H1 (cell line): ENCODE results near the gene HTD2. TPM values are rescaled to one million over a fixed set of nuclear protein-coding genes. Genes with fewer than 3 reads are reported as not detected.

Experiments
- CTCF ChIA-PET: fragments of 300-600 bp; sonication (Branson Sonifier 250); formaldehyde crosslinking; loops from one replicate; lab custom pipeline; 2021; ENCODE audit not compliant: partially characterized antibody; lab: Charles Lee
- POLR2A ChIA-PET: fragments of 300-600 bp; sonication (Branson Sonifier 250); formaldehyde crosslinking; loops from one replicate; lab custom pipeline; 2021; ENCODE audit warnings: inconsistent platforms; ENCODE audit not compliant: partially characterized antibody; lab: Charles Lee
- DNase-seq, 2 experiments: peaks; one replicate each; pipeline versions ENCODE4 v3.0.0 to v3.0.0-alpha.2; 2010 to 2022; ENCODE audit warnings: low spot score in 2 of 2, low read depth in 1 of 2, mixed read lengths in 1 of 2
- FAIRE-seq: peaks from 2 replicates; lab custom pipeline; 2011; peaks lifted over from hg19 to GRCh38; lab: Jason Lieb, UNC
- H2AFZ ChIP-seq: 2 replicates; pipeline ENCODE4 v1.8.1; 2012; ENCODE audit warnings: low read length, inconsistent platforms
- H2AK5ac ChIP-seq: 2 replicates; pipeline ENCODE4 v1.6.1; 2013; ENCODE audit warnings: low read depth, low read length
- H2BK120ac ChIP-seq: replicated peaks from 2 replicates; pipeline ENCODE3; 2013; ENCODE audit warnings: low read depth, low read length, inconsistent platforms
- H2BK12ac ChIP-seq: 2 replicates; pipeline ENCODE4 v1.6.1; 2013; ENCODE audit warnings: low read depth, low read length
- H2BK15ac ChIP-seq: 2 replicates; pipeline ENCODE4 v1.6.1; 2013; ENCODE audit warnings: low read length
- H2BK20ac ChIP-seq: 2 replicates; pipeline ENCODE4 v1.6.1; 2013; ENCODE audit warnings: low read length
- H2BK5ac ChIP-seq: 2 replicates; pipeline ENCODE4 v1.6.1; 2013; ENCODE audit warnings: low read depth, low read length
- H3K14ac ChIP-seq: 2 replicates; pipeline ENCODE4 v1.6.1; 2013; ENCODE audit warnings: inconsistent platforms; ENCODE audit not compliant: insufficient read length
- H3K18ac ChIP-seq: 2 replicates; pipeline ENCODE4 v1.6.1; 2013; ENCODE audit warnings: low read length; ENCODE audit errors: extremely low read depth
- H3K23ac ChIP-seq: 2 replicates; pipeline ENCODE4 v1.6.1; 2013; ENCODE audit warnings: inconsistent platforms; ENCODE audit not compliant: insufficient read length
- H3K23me2 ChIP-seq: 2 replicates; pipeline ENCODE4 v1.6.1; 2013; ENCODE audit warnings: low read depth, low read length
- H3K27ac ChIP-seq: 2 replicates; pipeline ENCODE4 v1.6.1; 2011; ENCODE audit warnings: low read depth, low read length, inconsistent platforms
- H3K27me3 ChIP-seq, 4 experiments: replicated peaks in 1 of 4; 1 replicate in 1 of 4; 2 replicates in 3 of 4; pipeline versions ENCODE4 v1.6.1 to v1.8.1; 2011 to 2013; ENCODE audit warnings: low read length in 3 of 4, mild to moderate bottlenecking in 3 of 4, inconsistent platforms in 2 of 4, mixed read lengths in 2 of 4, moderate library complexity in 1 of 4; ENCODE audit not compliant: control insufficient read depth in 3 of 4, insufficient read depth in 3 of 4; ENCODE audit errors: extremely low read depth in 1 of 4
- H3K36me3 ChIP-seq, 4 experiments: 2 replicates each; pipeline versions ENCODE4 v1.6.1 to v1.8.1; 2011 to 2013; ENCODE audit warnings: mild to moderate bottlenecking in 4 of 4, low read length in 3 of 4, moderate library complexity in 2 of 4, control low read depth in 1 of 4, inconsistent platforms in 1 of 4; ENCODE audit not compliant: insufficient read depth in 4 of 4, control insufficient read depth in 2 of 4
- H3K4ac ChIP-seq: replicated peaks from 2 replicates; pipeline ENCODE3; 2013; ENCODE audit warnings: low read length, low read depth, mixed read lengths, inconsistent platforms; ENCODE audit not compliant: insufficient read length
- H3K4me1 ChIP-seq, 4 experiments: replicated peaks in 1 of 4; 1 replicate in 1 of 4; 2 replicates in 3 of 4; pipeline versions ENCODE4 v1.6.1 to v1.8.1; 2011 to 2013; ENCODE audit warnings: low read length in 3 of 4, inconsistent platforms in 2 of 4, mixed read lengths in 1 of 4; ENCODE audit not compliant: insufficient read depth in 4 of 4, control insufficient read depth in 3 of 4
- H3K4me2 ChIP-seq, 2 experiments: 2 replicates each; pipeline versions ENCODE4 v1.6.1 to v1.8.1; 2011 to 2013; ENCODE audit warnings: low read depth in 2 of 2, low read length in 2 of 2, control low read depth in 1 of 2, inconsistent platforms in 1 of 2, mild to moderate bottlenecking in 1 of 2; ENCODE audit not compliant: insufficient read depth in 1 of 2
- H3K4me3 ChIP-seq, 4 experiments: fragments of 200-600, 300-600 bp in 1 of 4; sonication (generic), shearing (Covaris generic), sonication (Bioruptor Twin) in 1 of 4; 2 replicates each; pipeline versions ENCODE4 v1.5.1 to v1.8.1; 2011 to 2016; ENCODE audit warnings: low read length in 4 of 4, low read depth in 3 of 4, control low read depth in 2 of 4, inconsistent platforms in 2 of 4, mild to moderate bottlenecking in 2 of 4, mixed read lengths in 1 of 4, moderate library complexity in 1 of 4; ENCODE audit not compliant: insufficient read depth in 2 of 4; ENCODE audit errors: extremely low read depth in 1 of 4
- H3K56ac ChIP-seq: replicated peaks from 2 replicates; pipeline ENCODE3; 2013; ENCODE audit warnings: low read depth, mild to moderate bottlenecking, mixed read lengths, low read length, inconsistent platforms; ENCODE audit not compliant: insufficient read length
- H3K79me1 ChIP-seq: 2 replicates; pipeline ENCODE4 v1.6.1; 2013; ENCODE audit warnings: low read depth, low read length, control low read depth
- H3K79me2 ChIP-seq, 2 experiments: 2 replicates each; pipeline versions ENCODE4 v1.6.1 to v1.8.1; 2012 to 2013; ENCODE audit warnings: low read length in 2 of 2, mild to moderate bottlenecking in 2 of 2, inconsistent platforms in 1 of 2; ENCODE audit not compliant: insufficient read depth in 2 of 2, control insufficient read depth in 1 of 2
- H3K9ac ChIP-seq, 4 experiments: replicated peaks in 1 of 4; 1 replicate in 1 of 4; 2 replicates in 3 of 4; pipeline versions ENCODE4 v1.6.1 to v1.8.1; 2011 to 2013; ENCODE audit warnings: low read depth in 3 of 4, low read length in 3 of 4, control low read depth in 2 of 4, mild to moderate bottlenecking in 2 of 4, moderate library complexity in 2 of 4, inconsistent platforms in 1 of 4; ENCODE audit errors: extremely low read depth in 1 of 4
- H3K9me3 ChIP-seq, 2 experiments: 2 replicates each; pipeline versions ENCODE4 v1.6.1 to v1.8.1; 2012 to 2013; ENCODE audit warnings: mild to moderate bottlenecking in 2 of 2, moderate library complexity in 2 of 2, control low read depth in 1 of 2, inconsistent platforms in 1 of 2, low read depth in 1 of 2, low read length in 1 of 2, mixed read lengths in 1 of 2; ENCODE audit not compliant: insufficient read depth in 2 of 2
- H4K20me1 ChIP-seq, 2 experiments: replicated peaks in 1 of 2; 2 replicates each; pipeline versions ENCODE3 to v1.8.1; 2011 to 2013; ENCODE audit warnings: inconsistent platforms in 2 of 2, low read length in 2 of 2, mild to moderate bottlenecking in 1 of 2; ENCODE audit not compliant: insufficient read depth in 2 of 2, control insufficient read depth in 1 of 2
- H4K5ac ChIP-seq: 2 replicates; pipeline ENCODE4 v1.6.1; 2013; ENCODE audit warnings: low read length, low read depth, mixed read lengths, inconsistent platforms; ENCODE audit not compliant: insufficient read length
- H4K8ac ChIP-seq: 2 replicates; pipeline ENCODE4 v1.8.0; 2013; ENCODE audit warnings: mild to moderate bottlenecking, moderate library complexity, low read length, inconsistent platforms; ENCODE audit not compliant: insufficient read depth; ENCODE audit errors: extremely low read depth
- H4K91ac ChIP-seq: replicated peaks from 2 replicates; pipeline ENCODE3; 2013; ENCODE audit warnings: low read length, mixed read lengths, inconsistent platforms; ENCODE audit not compliant: insufficient read length
- CBX8 ChIP-seq: fragments of 300-800, 300-1000 bp; sonication (generic); IDR thresholded peaks from 2 replicates; pipeline ENCODE4 v1.7.1; 2016; ENCODE audit warnings: low read depth, low read length, borderline replicate concordance
- CTBP2 ChIP-seq: IDR thresholded peaks from 2 replicates; pipeline ENCODE4 v1.7.0; 2011; ENCODE audit warnings: borderline replicate concordance, mild to moderate bottlenecking, moderate library complexity, mixed read lengths, low read length; ENCODE audit not compliant: insufficient read depth, insufficient read length
- FOSL1 ChIP-seq: IDR thresholded peaks from 2 replicates; pipeline ENCODE4 v1.6.1; 2011; ENCODE audit warnings: mild to moderate bottlenecking, low read depth, low read length, moderate library complexity; ENCODE audit not compliant: insufficient read depth
- GTF2F1 ChIP-seq: IDR thresholded peaks from 2 replicates; pipeline ENCODE4 v1.6.1; 2012; ENCODE audit warnings: low read depth, low read length, improper control_type of control experiment, borderline replicate concordance
- HDAC2 ChIP-seq, 2 experiments: fragments of 300-600 bp in 1 of 2; sonication (generic) in 1 of 2; IDR thresholded peaks; 2 replicates each; pipeline ENCODE4 v1.6.1; 2011 to 2012; ENCODE audit warnings: low read depth in 2 of 2, low read length in 2 of 2, mild to moderate bottlenecking in 2 of 2, moderate library complexity in 2 of 2, borderline replicate concordance in 1 of 2, inconsistent platforms in 1 of 2
- JUN ChIP-seq: IDR thresholded peaks from 2 replicates; pipeline ENCODE4 v1.6.1; 2011; ENCODE audit warnings: low read depth, mild to moderate bottlenecking, improper control_type of control experiment, low read length
- POLR2AphosphoS5 ChIP-seq: IDR thresholded peaks from 2 replicates; pipeline ENCODE4 v1.6.1; 2011; ENCODE audit warnings: low read depth, low read length
- RFX5 ChIP-seq: IDR thresholded peaks from 2 replicates; pipeline ENCODE4 v1.6.1; 2011; ENCODE audit warnings: low read depth, low read length, improper control_type of control experiment, borderline replicate concordance
- RXRA ChIP-seq: IDR thresholded peaks from 2 replicates; pipeline ENCODE4 v1.6.1; 2011; ENCODE audit warnings: low read depth, mild to moderate bottlenecking, low read length, moderate library complexity; ENCODE audit not compliant: insufficient read depth
- TAF7 ChIP-seq: optimal IDR thresholded peaks from 2 replicates; pipeline ENCODE3; 2011; ENCODE audit warnings: low read depth, mild to moderate bottlenecking, inconsistent platforms, low read length, moderate library complexity, borderline replicate concordance
- WGBS, 2 experiments: shearing (Covaris generic) in 1 of 2; methylation state at CpG; one replicate each; pipeline versions ENCODE4 v1.1.6 to v1.1.7; 2013 to 2015; ENCODE audit warnings: low lambda C conversion rate in 2 of 2, mixed read lengths in 2 of 2, inconsistent platforms in 1 of 2, low coverage in 1 of 2, missing lambda C conversion rate in 1 of 2; ENCODE audit not compliant: insufficient replicate concordance in 2 of 2, insufficient coverage in 1 of 2, insufficient read length in 1 of 2; ENCODE audit errors: extremely low coverage in 1 of 2, missing lambda C conversion rate in 1 of 2; 5-methylcytosine and 5-hydroxymethylcytosine counted together
- polyA plus RNA-seq, 7 experiments: library from polyadenylated mRNA; depleted of rRNA in 3 of 7; stranded (reverse) in 5 of 7; unstranded in 2 of 7; fragments of >200 nt in 5 of 7; fragments of 200-250 nt in 2 of 7; gene quantifications; 1 replicate in 5 of 7; 2 replicates in 1 of 7; 4 replicates in 1 of 7; pipeline versions ENCODE4 v1.2.1 to v1.2.3, GENCODE V29; 2011 to 2013; ENCODE audit warnings: missing spikeins in 2 of 7, mixed read lengths in 2 of 7
- total RNA-seq: library from RNA; stranded (reverse); fragmentation: NEBNext Ultra II Directional; extraction: Animal tissue kit (Norgen Biotek cat#: 25700); gene quantifications from 2 replicates; pipeline ENCODE4 v1.2.1, GENCODE V29; 2021
- TF ChIP-seq, protein P1 (sequence below), 3 experiments: IDR thresholded peaks; 1 replicate in 2 of 3; 2 replicates in 1 of 3; pipeline versions ENCODE4 v1.5.1 to v1.6.1; 2011; ENCODE audit warnings: low read length in 3 of 3, mild to moderate bottlenecking in 3 of 3, inconsistent platforms in 2 of 3, low read depth in 1 of 3, moderate library complexity in 1 of 3; ENCODE audit not compliant: insufficient read depth in 1 of 3; ENCODE audit errors: control extremely low read depth in 1 of 3

The HTD2 gene
- total and polyA plus RNA-seq, 2 of the 8 experiments (the other 6 are each of a cell fraction or from before 2014, with no cell fraction given), result 8.8 to 10.8 TPM

DNA sequence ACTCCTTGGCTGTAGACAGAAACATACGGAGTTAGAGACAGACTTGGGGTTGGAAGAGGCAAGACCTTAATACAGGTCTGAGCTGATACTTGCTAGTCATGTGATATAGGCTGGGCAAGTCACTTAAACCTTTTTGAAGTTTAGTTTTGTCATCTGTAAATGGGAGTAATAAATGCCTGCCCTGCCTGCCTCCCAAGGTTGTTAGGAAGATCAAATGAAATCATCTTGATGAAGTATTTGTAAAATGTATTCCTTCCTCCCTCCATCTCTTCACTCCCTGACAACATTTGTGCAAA is 29.3 kb downstream of the HTD2 start:
- Histone ChIP-seq H2BK12ac (no peak overlapping the region), H2AK5ac (no peak overlapping the region), H3K56ac (no peak overlapping the region), H3K23ac (no peak overlapping the region), H3K9ac (no peak overlapping the region), H3K14ac (no peak overlapping the region), H3K4ac (no peak overlapping the region), H3K18ac (no peak overlapping the region), H4K20me1 (no peaks in the 10 kb centered on the region), H3K27me3 (peaks cover 0 to 16% (median 8%) of the 10 kb centered on the region in 4 experiments; a peak in 5 of 7 replicates), H4K8ac (no peak overlapping the region), H3K4me2 (no peak overlapping the region), H2BK5ac (no peak overlapping the region), H3K4me1 (0 out of 7 replicates have a peak, but pooled peaks cover 0 to 4% (median 0%) of the 10 kb centered on the region in 4 experiments), H2BK15ac (no peak overlapping the region), H3K36me3 (no peaks in the 10 kb centered on the region), H3K9me3 (no peaks in the 10 kb centered on the region), H2AFZ (no peak overlapping the region), H3K23me2 (peaks cover 7% of the 10 kb centered on the region; the same call in 1 of the 2 replicates), H4K91ac (no peak overlapping the region), H3K27ac (no peak overlapping the region), H3K79me2 (no peaks in the 10 kb centered on the region), H2BK120ac (no peak overlapping the region), H3K79me1 (no peaks in the 10 kb centered on the region), H2BK20ac (no peak overlapping the region), H4K5ac (no peak overlapping the region), H3K4me3 (no peak overlapping the region)
- CTCF ChIA-PET, result interaction anchor here (0.6 to 2.1 kb wide), 10 partner anchors 9 to 156 kb away, joined by 3 to 6 read pairs (median 3); partner anchors contain the start of gene KCTD6
- FAIRE-seq (no peak), DNase-seq (no peak)
- POLR2A ChIA-PET, result interaction anchor here (1.9 kb wide), 1 partner anchor 10 kb away, joined by 6 read pairs; no protein-coding TSS in a partner anchor
- 63% methylated on average over 1 of the region's 1 CpG; no CpG with 5 or more reads in 1 of the 2 experiments for WGBS, 2 experiments
- no peak for TF ChIP-seq TAF7
- no peak for TF ChIP-seq HDAC2 (IDR thresholded peaks at IDR 0.05; ENCODE audit: borderline replicate concordance in 1 of 2, low read depth in 2 of 2, low read length in 2 of 2)
- no peak for TF ChIP-seq RXRA
- TF ChIP-seq RFX5, result no peak
- TF ChIP-seq JUN, result no peak
- no peak for TF ChIP-seq FOSL1
- TF ChIP-seq GTF2F1, result no peak
- no peak for TF ChIP-seq CTBP2
- TF ChIP-seq, protein P1, sequence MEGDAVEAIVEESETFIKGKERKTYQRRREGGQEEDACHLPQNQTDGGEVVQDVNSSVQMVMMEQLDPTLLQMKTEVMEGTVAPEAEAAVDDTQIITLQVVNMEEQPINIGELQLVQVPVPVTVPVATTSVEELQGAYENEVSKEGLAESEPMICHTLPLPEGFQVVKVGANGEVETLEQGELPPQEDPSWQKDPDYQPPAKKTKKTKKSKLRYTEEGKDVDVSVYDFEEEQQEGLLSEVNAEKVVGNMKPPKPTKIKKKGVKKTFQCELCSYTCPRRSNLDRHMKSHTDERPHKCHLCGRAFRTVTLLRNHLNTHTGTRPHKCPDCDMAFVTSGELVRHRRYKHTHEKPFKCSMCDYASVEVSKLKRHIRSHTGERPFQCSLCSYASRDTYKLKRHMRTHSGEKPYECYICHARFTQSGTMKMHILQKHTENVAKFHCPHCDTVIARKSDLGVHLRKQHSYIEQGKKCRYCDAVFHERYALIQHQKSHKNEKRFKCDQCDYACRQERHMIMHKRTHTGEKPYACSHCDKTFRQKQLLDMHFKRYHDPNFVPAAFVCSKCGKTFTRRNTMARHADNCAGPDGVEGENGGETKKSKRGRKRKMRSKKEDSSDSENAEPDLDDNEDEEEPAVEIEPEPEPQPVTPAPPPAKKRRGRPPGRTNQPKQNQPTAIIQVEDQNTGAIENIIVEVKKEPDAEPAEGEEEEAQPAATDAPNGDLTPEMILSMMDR (IDR thresholded peaks at IDR 0.05; ENCODE audit: control extremely low read depth in 1 of 3, insufficient read depth in 1 of 3, low read depth in 1 of 3, low read length in 3 of 3), result no peak
- no peak for TF ChIP-seq POLR2AphosphoS5
- TF ChIP-seq CBX8, result no peak
